Neuron (in vitro differentiated cells): Measurements from ENCODE around the gene NSMCE1.
"Not testable (repeated sequence)": the region's sequence is repeated elsewhere in the genome, so short reads cannot be mapped to it uniquely, and the experiment has no call there.

ENCODE experiments used
- H2AFZ ChIP-seq: one replicate; pipeline ENCODE4 v1.6.1; 2013; ENCODE audit warnings: low read depth, mild to moderate bottlenecking, inconsistent platforms, low read length, moderate library complexity
- H3K27me3 ChIP-seq: one replicate; pipeline ENCODE4 v1.6.1; 2013; ENCODE audit warnings: low read length; ENCODE audit not compliant: insufficient read depth
- H3K36me3 ChIP-seq: one replicate; pipeline ENCODE4 v1.6.1; 2013; ENCODE audit warnings: low read length; ENCODE audit not compliant: insufficient read depth
- H3K4me1 ChIP-seq: one replicate; pipeline ENCODE4 v1.6.1; 2013; ENCODE audit warnings: low read length; ENCODE audit not compliant: insufficient read depth
- H3K4me3 ChIP-seq: 2 replicates; pipeline ENCODE4 v1.5.1; 2013; ENCODE audit warnings: mild to moderate bottlenecking, low read length, moderate library complexity
- H3K9me3 ChIP-seq: one replicate; pipeline ENCODE4 v1.6.1; 2013; ENCODE audit warnings: low read length

Gene NSMCE1

DNA sequence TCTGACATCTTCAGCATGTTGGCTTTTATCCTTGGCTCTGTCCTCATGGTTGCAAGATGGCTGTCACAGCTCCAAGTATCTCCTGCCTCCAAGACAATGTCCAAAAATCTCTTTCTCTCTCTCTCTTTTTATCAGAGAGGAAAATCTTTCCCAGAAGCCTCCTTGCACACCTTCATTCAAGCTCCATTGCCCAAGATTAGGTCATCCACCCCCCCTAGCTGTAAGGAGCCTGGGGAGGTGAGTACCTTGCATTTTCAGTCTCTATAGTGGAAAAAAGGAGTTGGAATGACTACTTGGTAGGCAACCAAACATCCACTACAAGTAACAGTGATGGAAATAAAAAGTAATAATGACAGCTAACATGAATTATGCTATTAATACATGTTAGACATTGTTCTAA is 22.0 kb upstream of the NSMCE1 start:
- H2AFZ ChIP-seq = no peak overlapping the region
- H3K9me3 ChIP-seq = no peaks in the 10 kb centered on the region
- H3K36me3 ChIP-seq = no peaks in the 10 kb centered on the region
- no peak overlapping the region for H3K4me3 ChIP-seq
- H3K27me3 ChIP-seq = no peaks in the 10 kb centered on the region
- no peaks in the 10 kb centered on the region for H3K4me1 ChIP-seq

GRCh38 chr16:27289669-27290068 is 21.1 kb upstream of the NSMCE1 start:
- Histone ChIP-seq H3K27me3 (no peaks in the 10 kb centered on the region), H3K36me3 (no peaks in the 10 kb centered on the region), H3K4me1 (no peaks in the 10 kb centered on the region), H3K9me3 (no peaks in the 10 kb centered on the region), H2AFZ (no peak overlapping the region), H3K4me3 (no peak overlapping the region)

GRCh38 chr16:27288313-27288712 is 19.7 kb upstream of the NSMCE1 start:
- not testable (repeated sequence) for H3K4me3 ChIP-seq, H2AFZ ChIP-seq, H3K4me1 ChIP-seq, H3K9me3 ChIP-seq, H3K27me3 ChIP-seq, H3K36me3 ChIP-seq

GRCh38 chr16:27287887-27288286 is 19.3 kb upstream of the NSMCE1 start:
- Histone ChIP-seq H3K4me1 (no peaks in the 10 kb centered on the region), H3K36me3 (no peaks in the 10 kb centered on the region), H3K9me3 (no peaks in the 10 kb centered on the region), H3K4me3 (no peak overlapping the region), H3K27me3 (no peaks in the 10 kb centered on the region), H2AFZ (no peak overlapping the region)

- Histone ChIP-seq H3K27me3 (no peaks in the 10 kb centered on the region), H3K4me3 (no peak overlapping the region), H3K36me3 (no peaks in the 10 kb centered on the region), H3K9me3 (no peaks in the 10 kb centered on the region), H3K4me1 (no peaks in the 10 kb centered on the region), H2AFZ (no peak overlapping the region)
Measured at GRCh38 chr16:27287051-27287811, 18.7 kb upstream of the NSMCE1 start.

DNA sequence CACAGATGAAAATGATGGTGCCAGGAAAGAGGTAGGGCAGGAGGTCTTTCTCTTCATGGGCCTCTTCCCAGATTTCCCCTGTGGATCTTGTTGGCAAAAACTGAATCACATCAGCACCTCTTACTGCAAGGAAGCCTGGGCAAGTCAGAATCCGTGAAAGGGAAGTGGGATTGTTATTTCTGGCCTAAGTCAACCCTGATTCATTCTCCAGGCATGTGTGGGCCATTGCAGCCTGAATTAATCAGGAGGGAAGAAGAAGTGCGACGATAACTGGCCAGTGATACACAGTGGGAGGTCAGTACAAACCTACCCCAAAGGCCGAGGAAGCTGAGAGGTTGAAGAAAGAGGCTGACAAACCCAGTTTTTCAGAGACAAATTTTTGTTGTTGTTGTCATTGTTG is 17.9 kb upstream of the NSMCE1 start:
- H3K27me3 ChIP-seq = no peaks in the 10 kb centered on the region
- H2AFZ ChIP-seq = no peak overlapping the region
- no peaks in the 10 kb centered on the region for H3K4me1 ChIP-seq
- no peak overlapping the region for H3K4me3 ChIP-seq
- no peaks in the 10 kb centered on the region for H3K36me3 ChIP-seq
- H3K9me3 ChIP-seq = no peaks in the 10 kb centered on the region

- Histone ChIP-seq H3K36me3 (no peaks in the 10 kb centered on the region), H3K4me1 (no peaks in the 10 kb centered on the region), H3K27me3 (no peaks in the 10 kb centered on the region), H3K4me3 (no peak overlapping the region), H2AFZ (no peak overlapping the region), H3K9me3 (no peaks in the 10 kb centered on the region)
Measured at GRCh38 chr16:27285676-27286196, 17.2 kb upstream of the NSMCE1 start.

DNA sequence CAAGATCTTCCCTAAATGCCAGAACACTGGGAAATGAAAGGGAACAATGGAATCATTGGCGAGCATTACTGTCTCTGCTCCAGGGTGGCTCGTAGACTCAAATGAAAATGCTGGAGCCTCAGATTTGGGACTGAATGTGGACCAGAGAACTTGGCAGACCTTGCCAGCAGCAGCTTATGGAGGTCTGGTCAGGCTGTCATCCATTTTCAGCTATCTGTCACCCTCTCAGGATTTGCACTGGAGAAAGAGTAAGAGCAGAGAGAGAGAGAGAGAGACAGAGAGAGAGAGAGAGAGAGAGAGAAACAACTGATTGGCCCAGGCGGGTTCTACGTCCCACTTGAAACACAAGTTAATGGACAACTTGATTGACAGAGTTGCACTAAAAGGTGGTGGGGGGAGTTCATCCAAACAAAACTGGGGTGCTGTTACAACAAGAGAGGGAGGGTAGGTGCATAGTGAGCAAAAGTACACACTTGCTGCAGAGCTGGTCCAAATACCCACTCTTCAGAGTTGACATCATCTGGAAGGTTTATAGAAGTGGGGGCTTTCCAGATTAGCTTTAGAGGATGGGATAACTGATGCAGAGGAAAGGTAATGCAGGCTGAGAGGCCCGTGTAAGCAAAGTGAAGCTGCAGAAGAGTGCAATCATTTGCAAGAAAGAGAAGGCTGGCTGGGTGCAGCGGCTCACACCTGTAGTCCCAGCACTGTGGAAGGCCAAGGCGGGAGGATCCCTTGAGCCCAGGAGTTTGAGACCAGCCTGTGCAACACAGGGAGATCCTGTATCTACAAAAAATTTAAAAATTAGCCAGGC is 16.5 kb upstream of the NSMCE1 start:
- no peaks in the 10 kb centered on the region for H3K9me3 ChIP-seq
- H3K27me3 ChIP-seq = no peaks in the 10 kb centered on the region
- no peak overlapping the region for H2AFZ ChIP-seq
- no peaks in the 10 kb centered on the region for H3K4me1 ChIP-seq
- H3K4me3 ChIP-seq = no peak overlapping the region
- no peaks in the 10 kb centered on the region for H3K36me3 ChIP-seq

DNA sequence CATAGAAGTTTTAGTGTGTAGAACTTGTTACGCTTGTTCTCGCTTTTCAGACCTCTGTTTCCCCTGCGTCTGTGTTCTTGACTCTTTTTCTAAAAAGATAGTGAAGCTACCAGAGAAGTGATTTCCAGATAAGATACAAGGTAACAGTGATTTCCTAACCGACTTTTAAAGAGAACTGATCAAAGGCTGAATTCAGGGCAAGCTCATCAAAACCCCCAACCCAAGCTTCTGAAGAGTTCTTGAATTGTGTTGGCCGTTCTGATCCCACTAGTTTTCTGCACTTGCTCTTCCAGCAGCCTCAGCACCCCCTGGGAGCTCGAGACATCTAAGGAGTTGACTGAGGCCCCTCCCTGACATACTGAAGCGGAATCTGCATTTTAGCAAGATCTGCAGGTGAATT is 12.7 kb upstream of the NSMCE1 start:
- Histone ChIP-seq H3K9me3 (no peaks in the 10 kb centered on the region), H3K27me3 (no peaks in the 10 kb centered on the region), H3K4me3 (no peak overlapping the region), H2AFZ (no peak overlapping the region), H3K36me3 (no peaks in the 10 kb centered on the region), H3K4me1 (no peaks in the 10 kb centered on the region)

DNA sequence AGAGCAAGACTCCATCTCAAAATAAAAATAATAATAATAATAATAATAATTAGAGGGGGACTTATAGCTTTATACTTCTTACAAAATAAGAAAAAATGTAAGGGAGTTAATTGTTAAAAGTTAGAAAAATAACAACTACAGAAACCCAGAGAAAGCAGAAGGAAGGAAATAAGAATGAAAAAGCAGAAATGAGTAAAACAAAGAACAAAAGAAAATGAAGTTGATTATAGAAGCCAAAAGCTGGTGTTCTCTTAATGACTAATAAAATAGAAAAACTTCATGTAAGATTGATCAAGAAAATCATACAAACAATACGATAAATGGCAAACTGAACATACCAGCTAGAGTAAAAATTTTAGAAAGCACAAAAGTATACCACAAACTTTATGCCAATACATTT is 6.8 kb upstream of the NSMCE1 start:
- Histone ChIP-seq H3K4me3 (no peak overlapping the region), H3K4me1 (no peaks in the 10 kb centered on the region), H3K9me3 (no peaks in the 10 kb centered on the region), H3K27me3 (no peaks in the 10 kb centered on the region), H3K36me3 (no peaks in the 10 kb centered on the region), H2AFZ (no peak overlapping the region)

- not testable (repeated sequence) for H3K27me3 ChIP-seq, H3K9me3 ChIP-seq, H3K4me3 ChIP-seq, H3K36me3 ChIP-seq, H2AFZ ChIP-seq, H3K4me1 ChIP-seq
Measured at GRCh38 chr16:27274424-27274874, 5.9 kb upstream of the NSMCE1 start.

DNA sequence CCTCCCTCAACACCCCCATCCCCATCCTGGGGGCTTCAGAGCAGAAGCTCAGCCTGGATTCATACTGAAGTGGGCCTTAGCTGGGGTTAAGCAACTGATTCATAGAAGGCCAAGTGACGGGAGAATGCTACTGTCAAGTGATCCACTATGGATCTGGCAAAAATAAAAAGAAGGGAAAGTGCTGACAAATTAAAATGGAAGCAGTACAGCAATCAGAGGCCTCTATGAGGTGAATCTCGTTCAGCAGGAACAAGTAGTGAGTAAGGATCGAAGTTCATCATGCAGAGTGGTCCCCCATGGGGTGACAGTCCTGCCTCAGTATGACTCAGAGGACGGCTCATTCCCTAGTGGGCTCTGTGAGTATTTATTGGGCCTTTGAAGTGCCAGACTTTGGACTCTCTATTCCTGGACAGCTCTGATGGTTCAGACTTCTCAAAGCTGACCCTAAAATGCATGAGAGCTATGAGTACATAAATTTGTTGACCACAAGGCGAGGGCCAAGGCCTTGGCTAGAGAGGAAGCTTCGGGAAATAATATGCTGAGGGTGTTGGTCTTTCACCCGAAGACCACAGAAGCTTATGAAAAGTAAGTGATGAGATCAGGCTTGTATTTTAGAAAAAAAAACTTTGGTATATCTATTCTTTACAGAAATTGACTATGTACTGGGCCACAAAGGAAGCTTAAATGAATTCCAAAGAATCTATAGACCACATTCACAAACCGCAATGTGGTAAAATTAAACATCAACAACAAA is 5.3 kb upstream of the NSMCE1 start:
- H3K4me3 ChIP-seq = no peak overlapping the region
- H3K9me3 ChIP-seq = no peaks in the 10 kb centered on the region
- no peak overlapping the region for H2AFZ ChIP-seq
- H3K36me3 ChIP-seq = no peaks in the 10 kb centered on the region
- no peaks in the 10 kb centered on the region for H3K27me3 ChIP-seq
- peaks cover 3% of the 10 kb centered on the region for H3K4me1 ChIP-seq

DNA sequence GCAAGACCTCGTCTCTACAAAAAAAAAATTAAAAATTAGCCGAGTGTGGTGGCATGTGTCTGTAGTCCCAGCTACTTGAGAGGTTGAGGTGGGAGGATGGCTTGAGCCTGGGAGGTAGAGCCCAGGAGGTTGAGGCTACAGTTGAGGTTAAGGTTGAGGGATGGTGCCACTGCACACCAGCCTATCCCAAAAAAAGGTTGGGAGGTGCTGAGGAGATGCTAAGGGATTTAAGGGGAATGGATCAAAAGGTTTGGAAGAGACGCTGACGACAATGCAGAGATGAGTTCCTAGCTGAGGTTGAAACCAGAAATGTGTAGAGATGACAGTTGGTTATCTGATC is 4.7 kb upstream of the NSMCE1 start:
- H2AFZ ChIP-seq = no peak overlapping the region
- peaks cover 3% of the 10 kb centered on the region for H3K4me1 ChIP-seq
- no peaks in the 10 kb centered on the region for H3K9me3 ChIP-seq
- no peaks in the 10 kb centered on the region for H3K36me3 ChIP-seq
- H3K27me3 ChIP-seq = no peaks in the 10 kb centered on the region
- no peak overlapping the region for H3K4me3 ChIP-seq
